DOHH2 (cell line): ENCODE results near the gene SOX11.

Source experiments
- EZH2phosphoT487 ChIP-seq: fragments of 200-600 bp; sonication (generic); IDR thresholded peaks from 2 replicates; pipeline ENCODE4 v1.6.1; 2017; ENCODE audit warnings: borderline replicate concordance, mild to moderate bottlenecking, antibody characterized with exemption, low read length, moderate library complexity, mixed read lengths
- TF ChIP-seq, protein P1 (sequence below): fragments of 200-600 bp; sonication (generic); IDR thresholded peaks from one replicate; pipeline ENCODE4 v1.5.1; 2014; ENCODE audit warnings: antibody characterized with exemption, mild to moderate bottlenecking, low read depth, low read length; ENCODE audit not compliant: poor library complexity, severe bottlenecking

DNA sequence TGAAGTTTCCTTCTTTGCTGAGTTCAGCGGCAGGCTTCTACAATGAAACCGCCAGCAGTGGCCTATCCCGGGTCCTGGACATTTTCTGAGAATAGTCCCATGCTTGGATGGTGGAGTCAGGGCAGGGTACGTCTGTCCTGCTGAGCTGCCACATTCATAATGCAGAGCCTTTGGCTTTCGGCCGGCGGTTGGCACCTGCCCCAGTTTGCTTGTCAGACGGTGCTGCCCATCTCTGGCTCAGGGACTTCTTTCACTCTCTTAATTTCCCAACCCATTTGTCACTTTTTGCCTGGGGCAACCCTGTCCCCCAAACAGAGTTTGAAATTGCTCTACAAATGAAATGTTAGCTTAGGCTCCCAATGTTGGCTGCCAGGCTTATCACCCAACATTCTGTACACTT, 57.2 kb downstream of the SOX11 start:
- TF ChIP-seq, protein P1, sequence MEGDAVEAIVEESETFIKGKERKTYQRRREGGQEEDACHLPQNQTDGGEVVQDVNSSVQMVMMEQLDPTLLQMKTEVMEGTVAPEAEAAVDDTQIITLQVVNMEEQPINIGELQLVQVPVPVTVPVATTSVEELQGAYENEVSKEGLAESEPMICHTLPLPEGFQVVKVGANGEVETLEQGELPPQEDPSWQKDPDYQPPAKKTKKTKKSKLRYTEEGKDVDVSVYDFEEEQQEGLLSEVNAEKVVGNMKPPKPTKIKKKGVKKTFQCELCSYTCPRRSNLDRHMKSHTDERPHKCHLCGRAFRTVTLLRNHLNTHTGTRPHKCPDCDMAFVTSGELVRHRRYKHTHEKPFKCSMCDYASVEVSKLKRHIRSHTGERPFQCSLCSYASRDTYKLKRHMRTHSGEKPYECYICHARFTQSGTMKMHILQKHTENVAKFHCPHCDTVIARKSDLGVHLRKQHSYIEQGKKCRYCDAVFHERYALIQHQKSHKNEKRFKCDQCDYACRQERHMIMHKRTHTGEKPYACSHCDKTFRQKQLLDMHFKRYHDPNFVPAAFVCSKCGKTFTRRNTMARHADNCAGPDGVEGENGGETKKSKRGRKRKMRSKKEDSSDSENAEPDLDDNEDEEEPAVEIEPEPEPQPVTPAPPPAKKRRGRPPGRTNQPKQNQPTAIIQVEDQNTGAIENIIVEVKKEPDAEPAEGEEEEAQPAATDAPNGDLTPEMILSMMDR, result no peak
- no peak for TF ChIP-seq EZH2phosphoT487
